GM18951 (cell line): Measurements from ENCODE around the gene CIC.

Source experiments
- POLR2A ChIP-seq: IDR thresholded peaks from 4 replicates; pipeline ENCODE4 v1.6.1; 2011; ENCODE audit warnings: mild to moderate bottlenecking; ENCODE audit not compliant: insufficient read length, insufficient read depth; ENCODE audit errors: extremely low read depth
- in situ Hi-C: fragments of 300-500 bp; cut with MboI; formaldehyde crosslinking; loops from one replicate; pipeline ENCODE4 v1.12.0; 2022; ENCODE audit warnings: low sequenced_read_pairs, mixed read lengths, inconsistent platforms; ENCODE audit not compliant: unreplicated experiment

The CIC gene

GRCh38 chr19:42343344-42344110, 74.5 kb downstream of the CIC start:
- in situ Hi-C loops, result no loop called here
- no peak for TF ChIP-seq POLR2A

- in situ Hi-C loops, result no loop called here
- no peak for TF ChIP-seq POLR2A
These were observed 75.4 kb downstream of the CIC start for GRCh38 chr19:42344336-42344893.
